ENCODE measurements around the gene PDE4B.
"Not testable (repeated sequence)": the region's sequence is repeated elsewhere in the genome, so short reads cannot be mapped to it uniquely, and the experiment has no call there.

The PDE4B gene

GRCh38 chr1:65998763-65999583 lies 206.3 kb downstream of the PDE4B start:
- no peak for DNase-seq

- no peak for DNase-seq
Observed at GRCh38 chr1:66000033-66000637, 207.4 kb downstream of the PDE4B start.

GRCh38 chr1:66003690-66004089 lies 211.0 kb downstream of the PDE4B start:
- DNase-seq = no peak

- not testable (repeated sequence) for DNase-seq
Observed at GRCh38 chr1:66006534-66006933, 213.8 kb downstream of the PDE4B start.

- DNase-seq = no peak
Observed at GRCh38 chr1:66012106-66012784, 219.6 kb downstream of the PDE4B start.

GRCh38 chr1:66013371-66013770 lies 220.7 kb downstream of the PDE4B start:
- DNase-seq = no peak

GRCh38 chr1:66022904-66023620 lies 230.4 kb downstream of the PDE4B start:
- no peak for DNase-seq

- no peak for DNase-seq
Observed at GRCh38 chr1:66025188-66025587, 232.5 kb downstream of the PDE4B start.

GRCh38 chr1:66028035-66028434 lies 235.3 kb downstream of the PDE4B start:
- DNase-seq = no peak

GRCh38 chr1:66033781-66034180 lies 241.1 kb downstream of the PDE4B start:
- DNase-seq = no peak

GRCh38 chr1:66035616-66036245 lies 243.0 kb downstream of the PDE4B start:
- no peak for DNase-seq

GRCh38 chr1:66041654-66042053 lies 249.0 kb downstream of the PDE4B start:
- no peak for DNase-seq

- no peak for DNase-seq
Observed at GRCh38 chr1:66043186-66043585, 250.5 kb downstream of the PDE4B start.

GRCh38 chr1:66044912-66045311 lies 252.2 kb downstream of the PDE4B start:
- no peak for DNase-seq

GRCh38 chr1:66046415-66046814 lies 253.7 kb downstream of the PDE4B start:
- DNase-seq = no peak

- DNase-seq = no peak
Observed at GRCh38 chr1:66048011-66048410, 255.3 kb downstream of the PDE4B start.

- DNase-seq = no peak
Observed at GRCh38 chr1:66050123-66050522, 257.4 kb downstream of the PDE4B start.

GRCh38 chr1:66050633-66051032 lies 257.9 kb downstream of the PDE4B start:
- DNase-seq = no peak

GRCh38 chr1:66055092-66055491 lies 262.4 kb downstream of the PDE4B start:
- DNase-seq = no peak

GRCh38 chr1:66057448-66057847 lies 264.8 kb downstream of the PDE4B start:
- DNase-seq = not testable (repeated sequence)

GRCh38 chr1:66058558-66058957 lies 265.9 kb downstream of the PDE4B start:
- DNase-seq = no peak

- not testable (repeated sequence) for DNase-seq
Observed at GRCh38 chr1:66067219-66067618, 274.5 kb downstream of the PDE4B start.

Measured in stimulated activated CD4-positive, alpha-beta T cell treated with anti-CD3 and anti-CD28 coated beads, Interleukin-2, amount 100 ng/mL, for 48 hours (primary cell).